Liver (tissue), 3 donors: Measurements from ENCODE around the gene RABEP2.

Experiments
- CTCF ChIP-seq: fragments of 150-350 bp; IDR thresholded peaks from 2 replicates; pipeline ENCODE4 v1.5.1; 2017; ENCODE audit warnings: improper control_type of control experiment, low read depth, low read length; ENCODE audit not compliant: missing input control
- EGR1 ChIP-seq, 2 donors: IDR thresholded peaks; 2 replicates each; pipeline ENCODE4 v1.6.1; 2016 to 2018; ENCODE audit warnings: antibody characterized with exemption in 2 of 2, low read depth in 2 of 2
- MAX ChIP-seq: IDR thresholded peaks from 2 replicates; pipeline ENCODE4 v1.6.1; 2016; ENCODE audit warnings: antibody characterized with exemption
- YY1 ChIP-seq: IDR thresholded peaks from 2 replicates; pipeline ENCODE4 v1.6.1; 2016; ENCODE audit warnings: antibody characterized with exemption, mild to moderate bottlenecking
- TF ChIP-seq, protein P1 (sequence below): IDR thresholded peaks from 2 replicates; pipeline ENCODE4 v1.6.1; 2016; ENCODE audit warnings: antibody characterized with exemption, mild to moderate bottlenecking
- TF ChIP-seq, protein P2 (sequence below): IDR thresholded peaks from 2 replicates; pipeline ENCODE4 v1.6.1; 2016; ENCODE audit warnings: antibody characterized with exemption
- donor health status: healthy.
- donor health status: healthy.

DNA sequence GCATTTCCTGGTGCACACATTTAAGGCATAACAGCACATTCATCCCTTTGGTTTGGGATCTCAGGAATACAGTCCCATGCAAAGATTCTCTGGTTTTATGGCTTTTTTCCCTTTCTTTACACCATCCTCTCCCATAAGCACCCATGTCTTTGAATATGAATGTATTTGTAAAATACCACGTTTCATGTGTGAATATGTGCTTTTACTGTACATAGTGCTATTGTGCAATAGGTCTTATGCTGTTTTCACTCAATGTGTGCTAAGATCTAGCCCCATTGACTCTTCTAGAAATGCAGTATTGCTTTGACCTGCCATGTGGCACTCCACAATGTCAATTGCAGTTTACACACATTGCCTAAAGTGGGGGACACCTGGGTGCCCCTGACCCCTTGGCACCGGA lies 39.5 kb upstream of the RABEP2 start:
- TF ChIP-seq CTCF (no peak), EGR1 (IDR thresholded peaks at IDR 0.05; ENCODE audit: low read depth in 2 of 2) (no peak), MAX (no peak), YY1 (no peak)
- TF ChIP-seq, protein P1, sequence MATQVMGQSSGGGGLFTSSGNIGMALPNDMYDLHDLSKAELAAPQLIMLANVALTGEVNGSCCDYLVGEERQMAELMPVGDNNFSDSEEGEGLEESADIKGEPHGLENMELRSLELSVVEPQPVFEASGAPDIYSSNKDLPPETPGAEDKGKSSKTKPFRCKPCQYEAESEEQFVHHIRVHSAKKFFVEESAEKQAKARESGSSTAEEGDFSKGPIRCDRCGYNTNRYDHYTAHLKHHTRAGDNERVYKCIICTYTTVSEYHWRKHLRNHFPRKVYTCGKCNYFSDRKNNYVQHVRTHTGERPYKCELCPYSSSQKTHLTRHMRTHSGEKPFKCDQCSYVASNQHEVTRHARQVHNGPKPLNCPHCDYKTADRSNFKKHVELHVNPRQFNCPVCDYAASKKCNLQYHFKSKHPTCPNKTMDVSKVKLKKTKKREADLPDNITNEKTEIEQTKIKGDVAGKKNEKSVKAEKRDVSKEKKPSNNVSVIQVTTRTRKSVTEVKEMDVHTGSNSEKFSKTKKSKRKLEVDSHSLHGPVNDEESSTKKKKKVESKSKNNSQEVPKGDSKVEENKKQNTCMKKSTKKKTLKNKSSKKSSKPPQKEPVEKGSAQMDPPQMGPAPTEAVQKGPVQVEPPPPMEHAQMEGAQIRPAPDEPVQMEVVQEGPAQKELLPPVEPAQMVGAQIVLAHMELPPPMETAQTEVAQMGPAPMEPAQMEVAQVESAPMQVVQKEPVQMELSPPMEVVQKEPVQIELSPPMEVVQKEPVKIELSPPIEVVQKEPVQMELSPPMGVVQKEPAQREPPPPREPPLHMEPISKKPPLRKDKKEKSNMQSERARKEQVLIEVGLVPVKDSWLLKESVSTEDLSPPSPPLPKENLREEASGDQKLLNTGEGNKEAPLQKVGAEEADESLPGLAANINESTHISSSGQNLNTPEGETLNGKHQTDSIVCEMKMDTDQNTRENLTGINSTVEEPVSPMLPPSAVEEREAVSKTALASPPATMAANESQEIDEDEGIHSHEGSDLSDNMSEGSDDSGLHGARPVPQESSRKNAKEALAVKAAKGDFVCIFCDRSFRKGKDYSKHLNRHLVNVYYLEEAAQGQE: no peak
- TF ChIP-seq, protein P2, sequence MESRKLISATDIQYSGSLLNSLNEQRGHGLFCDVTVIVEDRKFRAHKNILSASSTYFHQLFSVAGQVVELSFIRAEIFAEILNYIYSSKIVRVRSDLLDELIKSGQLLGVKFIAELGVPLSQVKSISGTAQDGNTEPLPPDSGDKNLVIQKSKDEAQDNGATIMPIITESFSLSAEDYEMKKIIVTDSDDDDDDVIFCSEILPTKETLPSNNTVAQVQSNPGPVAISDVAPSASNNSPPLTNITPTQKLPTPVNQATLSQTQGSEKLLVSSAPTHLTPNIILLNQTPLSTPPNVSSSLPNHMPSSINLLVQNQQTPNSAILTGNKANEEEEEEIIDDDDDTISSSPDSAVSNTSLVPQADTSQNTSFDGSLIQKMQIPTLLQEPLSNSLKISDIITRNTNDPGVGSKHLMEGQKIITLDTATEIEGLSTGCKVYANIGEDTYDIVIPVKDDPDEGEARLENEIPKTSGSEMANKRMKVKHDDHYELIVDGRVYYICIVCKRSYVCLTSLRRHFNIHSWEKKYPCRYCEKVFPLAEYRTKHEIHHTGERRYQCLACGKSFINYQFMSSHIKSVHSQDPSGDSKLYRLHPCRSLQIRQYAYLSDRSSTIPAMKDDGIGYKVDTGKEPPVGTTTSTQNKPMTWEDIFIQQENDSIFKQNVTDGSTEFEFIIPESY: no peak
